ENCODE measurements around the gene DGCR2. TPM values are rescaled to one million over a fixed set of nuclear protein-coding genes. Genes with fewer than 3 reads are reported as not detected.
"Not testable (repeated sequence)": the region's sequence is repeated elsewhere in the genome, so short reads cannot be mapped to it uniquely, and the experiment has no call there.

The DGCR2 gene
- total RNA-seq, 1 donor from 2014 or later: 36.4 TPM

GRCh38 chr22:19043121-19044085 is 78.8 kb downstream of the DGCR2 start:
- no peak for DNase-seq (ENCODE audit: low read depth, low spot score)

GRCh38 chr22:19042285-19043120 is 79.7 kb downstream of the DGCR2 start:
- no peak for DNase-seq (ENCODE audit: low read depth, low spot score)

GRCh38 chr22:19041704-19042074 is 80.5 kb downstream of the DGCR2 start:
- DNase-seq (ENCODE audit: low read depth, low spot score): no peak

- DNase-seq (ENCODE audit: low read depth, low spot score): no peak
These were observed 81.1 kb downstream of the DGCR2 start for GRCh38 chr22:19040888-19041703.

- DNase-seq (ENCODE audit: low read depth, low spot score): no peak
These were observed 81.8 kb downstream of the DGCR2 start for GRCh38 chr22:19040391-19040861.

- DNase-seq (ENCODE audit: low read depth, low spot score): no peak
These were observed 82.4 kb downstream of the DGCR2 start for GRCh38 chr22:19039796-19040280.

- DNase-seq (ENCODE audit: low read depth, low spot score): no peak
These were observed 82.8 kb downstream of the DGCR2 start for GRCh38 chr22:19039448-19039780.

- DNase-seq (ENCODE audit: low read depth, low spot score): no peak
These were observed 83.3 kb downstream of the DGCR2 start for GRCh38 chr22:19038728-19039447.

- DNase-seq (ENCODE audit: low read depth, low spot score): no peak
These were observed 84.1 kb downstream of the DGCR2 start for GRCh38 chr22:19038164-19038546.

GRCh38 chr22:19037282-19038163 is 84.7 kb downstream of the DGCR2 start:
- no peak for DNase-seq (ENCODE audit: low read depth, low spot score)

GRCh38 chr22:19036523-19037273 is 85.5 kb downstream of the DGCR2 start:
- DNase-seq (ENCODE audit: low read depth, low spot score): no peak

- DNase-seq (ENCODE audit: low read depth, low spot score): no peak
These were observed 86.0 kb downstream of the DGCR2 start for GRCh38 chr22:19036229-19036522.

GRCh38 chr22:19035474-19036228 is 86.6 kb downstream of the DGCR2 start:
- DNase-seq (ENCODE audit: low read depth, low spot score): no peak

GRCh38 chr22:19035126-19035473 is 87.1 kb downstream of the DGCR2 start:
- not testable (repeated sequence) for DNase-seq (ENCODE audit: low read depth, low spot score)

GRCh38 chr22:19034724-19035120 is 87.5 kb downstream of the DGCR2 start:
- not testable (repeated sequence) for DNase-seq (ENCODE audit: low read depth, low spot score)

GRCh38 chr22:19034031-19034723 is 88.0 kb downstream of the DGCR2 start:
- DNase-seq (ENCODE audit: low read depth, low spot score): not testable (repeated sequence)

- DNase-seq (ENCODE audit: low read depth, low spot score): not testable (repeated sequence)
These were observed 88.7 kb downstream of the DGCR2 start for GRCh38 chr22:19033568-19033905.
